K562 (cell line): ENCODE data around the gene PES1. TPM values are rescaled to one million over a fixed set of nuclear protein-coding genes. Genes with fewer than 3 reads are reported as not detected.
A peak's percentile ranks its signal among the peaks of the same experiment; 100 is the strongest.

ENCODE experiments used
- ATAC-seq: fragments of 200-7000 bp; cut with Tn5 transposase; 3 replicates; pipeline ENCODE4 v1.9.1; 2020; ENCODE audit warnings: moderate library complexity
- BruUV-seq: library from RNA; stranded (reverse); fragments of 400-500 nt; replicated peaks from 2 replicates; lab custom pipeline; 2021; lab: Mats Ljungman, UMichigan
- CTCF ChIA-PET: fragments of 300-600 bp; formaldehyde crosslinking; extraction: SDS; loops from one replicate; lab custom pipeline; 2021; ENCODE audit warnings: low intra/inter-chr PET ratio; lab: Yijun Ruan, JAX
- POLR2A ChIA-PET: fragments of 300-600, 350-650 bp; sonication (Branson Sonifier 250); formaldehyde crosslinking; extraction: SDS; loops from one replicate; lab custom pipeline; 2021; ENCODE audit warnings: antibody characterized with exemption, inconsistent platforms; lab: Yijun Ruan, JAX
- DNase-seq, 4 experiments: peaks; one replicate each; pipeline versions ENCODE4 v3.0.0 to v3.0.0-alpha.2; 2011 to 2018; ENCODE audit warnings: low spot score in 3 of 4, mixed read lengths in 3 of 4; ENCODE audit errors: extremely low read depth in 1 of 4
- FAIRE-seq: peaks from 2 replicates; lab custom pipeline; 2011; peaks lifted over from hg19 to GRCh38; lab: Jason Lieb, UNC
- H2AFZ ChIP-seq: 2 replicates; pipeline ENCODE4 v1.6.0; 2011; ENCODE audit warnings: low read depth, low read length, control low read depth, inconsistent platforms
- H3K27ac ChIP-seq: fragments of 200-600 bp; 3 replicates; pipeline ENCODE4 v1.8.0; 2011; ENCODE audit warnings: low read depth, mild to moderate bottlenecking, control low read depth, inconsistent platforms, low read length, moderate library complexity, mixed read lengths; ENCODE audit errors: extremely low read depth
- H3K27me3 ChIP-seq, 2 experiments: fragments of 300-600 bp in 1 of 2; 2 replicates in 1 of 2; 3 replicates in 1 of 2; pipeline versions ENCODE4 v1.6.0 to v1.8.0; 2011; ENCODE audit warnings: inconsistent platforms in 2 of 2, low read length in 2 of 2, mild to moderate bottlenecking in 1 of 2, mixed read lengths in 1 of 2, moderate library complexity in 1 of 2; ENCODE audit not compliant: control insufficient read depth in 2 of 2, insufficient read depth in 2 of 2
- H3K36me3 ChIP-seq: fragments of 300-600 bp; 3 replicates; pipeline ENCODE4 v1.8.0; 2011; ENCODE audit warnings: mild to moderate bottlenecking, low read length, inconsistent platforms; ENCODE audit not compliant: control insufficient read depth, insufficient read depth
- H3K4me1 ChIP-seq, 2 experiments: fragments of 200-600 bp in 1 of 2; replicated peaks in 1 of 2; 2 replicates in 1 of 2; 3 replicates in 1 of 2; pipeline versions ENCODE4 v1.5.1 to v1.8.0; 2011; ENCODE audit warnings: inconsistent platforms in 2 of 2, low read length in 2 of 2, mild to moderate bottlenecking in 1 of 2, mixed read lengths in 1 of 2, moderate library complexity in 1 of 2; ENCODE audit not compliant: control insufficient read depth in 2 of 2, insufficient read depth in 2 of 2
- H3K4me2 ChIP-seq: 2 replicates; pipeline ENCODE4 v1.6.1; 2011; ENCODE audit warnings: low read length, control low read depth, inconsistent platforms, mixed read lengths; ENCODE audit not compliant: insufficient read depth
- H3K4me3 ChIP-seq: fragments of 200-600 bp; sonication (generic), shearing (Covaris generic); 2 replicates; pipeline ENCODE4 v1.5.1; 2016; ENCODE audit warnings: control low read depth, inconsistent platforms
- H3K79me2 ChIP-seq: fragments of 200-600 bp; 3 replicates; pipeline ENCODE4 v1.8.0; 2011; ENCODE audit warnings: low read length, inconsistent platforms; ENCODE audit not compliant: control insufficient read depth, insufficient read depth
- H3K9ac ChIP-seq, 2 experiments: 2 replicates each; pipeline versions ENCODE4 v1.6.0 to v1.6.1; 2011; ENCODE audit warnings: low read depth in 2 of 2, low read length in 2 of 2, control low read depth in 1 of 2, inconsistent platforms in 1 of 2, mild to moderate bottlenecking in 1 of 2, mixed read lengths in 1 of 2; ENCODE audit not compliant: insufficient read depth in 1 of 2
- H3K9me1 ChIP-seq: one replicate; pipeline ENCODE4 v1.6.0; 2011; ENCODE audit warnings: inconsistent platforms, mild to moderate bottlenecking, low read length, moderate library complexity; ENCODE audit not compliant: control insufficient read depth, insufficient read depth
- H3K9me3 ChIP-seq: replicated peaks from 2 replicates; pipeline ENCODE4 v1.5.1; 2011; ENCODE audit warnings: low read depth, low read length, inconsistent platforms; ENCODE audit not compliant: control insufficient read depth, insufficient read depth
- H4K20me1 ChIP-seq: replicated peaks from 2 replicates; pipeline ENCODE4 v1.6.1; 2011; ENCODE audit warnings: low read length, inconsistent platforms, mixed read lengths; ENCODE audit not compliant: control insufficient read depth, insufficient read depth
- ELF2 ChIP-seq: fragments of 250-450 bp; sonication (Bioruptor Pico); IDR thresholded peaks from 2 replicates; pipeline ENCODE4 v1.5.0; 2021; ENCODE audit warnings: mild to moderate bottlenecking
- NFIC ChIP-seq: fragments of 450-650 bp; IDR thresholded peaks from 2 replicates; pipeline ENCODE4 v1.6.1; 2017; ENCODE audit warnings: mild to moderate bottlenecking, inconsistent platforms
- NR2C2 ChIP-seq, 2 experiments: fragments of 200-800 bp in 1 of 2; sonication (Bioruptor generic) in 1 of 2; sonication (generic) in 1 of 2; formaldehyde crosslinking in 1 of 2; IDR thresholded peaks; 2 replicates each; pipeline versions ENCODE4 v1.6.1 to v1.8.0; 2016 to 2022; ENCODE audit warnings: mild to moderate bottlenecking in 1 of 2, missing compliant biosample characterization in 1 of 2, missing genetic modification characterization in 1 of 2, missing genetic modification reagents in 1 of 2
- RBM22 ChIP-seq: fragments of 200-400 bp; formaldehyde crosslinking; IDR thresholded peaks from 2 replicates; pipeline ENCODE4 v1.6.1; 2018; ENCODE audit warnings: low read length, low read depth; ENCODE audit not compliant: poor library complexity, severe bottlenecking
- SPI1 ChIP-seq: IDR thresholded peaks from 2 replicates; pipeline ENCODE4 v1.6.1; 2011; ENCODE audit warnings: low read depth, low read length, control low read depth, borderline replicate concordance
- TCF7L2 ChIP-seq: fragments of 150-350 bp; IDR thresholded peaks from 2 replicates; pipeline ENCODE4 v1.6.1; 2016; ENCODE audit warnings: low read depth, mild to moderate bottlenecking, low read length, moderate library complexity
- WGBS: fragments of 100-300 bp; shearing (Covaris generic); methylation state at CpG from one replicate; pipeline ENCODE4 v1.1.6; 2016; ENCODE audit warnings: low coverage, mixed read lengths; ENCODE audit not compliant: insufficient coverage; ENCODE audit errors: missing lambda C conversion rate; 5-methylcytosine and 5-hydroxymethylcytosine counted together
- in situ Hi-C: fragments of 300-500 bp; cut with MboI; formaldehyde crosslinking; loops from 4 replicates; pipeline ENCODE4 v1.15.0; 2018; ENCODE audit warnings: inconsistent platforms, mixed read lengths
- intact Hi-C: fragments of 100-400 bp; cut with micrococcal nuclease; formaldehyde crosslinking; loops from 2 replicates; pipeline ENCODE4 v1.14.2; 2022
- polyA plus RNA-seq, 8 experiments: library from polyadenylated mRNA; depleted of rRNA in 4 of 8; stranded (reverse) in 5 of 8; unstranded in 3 of 8; fragments of >200 nt; fragmentation: Nextera tagmentation in 2 of 8; fragmentation: Illumina TruSeq in 1 of 8; extraction: Ambion mirVana in 2 of 8; extraction: Trizol in 1 of 8; gene quantifications; 2 replicates each; pipeline versions ENCODE4 v1.2.1 to v1.2.3, GENCODE V29; 2011 to 2014; ENCODE audit warnings: inconsistent platforms in 1 of 8, missing spikeins in 1 of 8
- total RNA-seq, 7 experiments: library from RNA; depleted of rRNA in 6 of 7; stranded (reverse); fragments of >200 nt in 6 of 7; fragmentation: Illumina TruSeq in 2 of 7; extraction: Trizol in 2 of 7; gene quantifications; 2 replicates each; pipeline versions ENCODE4 v1.2.1 to v1.2.3, GENCODE V29; 2011 to 2021; ENCODE audit warnings: low replicate concordance in 1 of 7
- TF ChIP-seq, protein P1 (sequence below): IDR thresholded peaks from 2 replicates; pipeline ENCODE4 v1.6.1; 2011; ENCODE audit not compliant: insufficient read length; ENCODE audit errors: extremely low read depth

Gene PES1
- total and polyA plus RNA-seq, 9 of the 15 experiments (the other 6 are each of a cell fraction or from before 2014, with no cell fraction given): 6.5 to 158 (median 94.3) TPM

- BruUV-seq: no TSS peak
- no peak overlapping the region for H2AFZ ChIP-seq
- no peaks in the 10 kb centered on the region for H4K20me1 ChIP-seq
- ATAC-seq (no peak), DNase-seq (no peak)
- H3K79me2 ChIP-seq: no peaks in the 10 kb centered on the region
- 54% methylated on average over 3 of the region's 6 CpGs for WGBS
- in situ Hi-C loops: no loop called here
- TF ChIP-seq, protein P1, sequence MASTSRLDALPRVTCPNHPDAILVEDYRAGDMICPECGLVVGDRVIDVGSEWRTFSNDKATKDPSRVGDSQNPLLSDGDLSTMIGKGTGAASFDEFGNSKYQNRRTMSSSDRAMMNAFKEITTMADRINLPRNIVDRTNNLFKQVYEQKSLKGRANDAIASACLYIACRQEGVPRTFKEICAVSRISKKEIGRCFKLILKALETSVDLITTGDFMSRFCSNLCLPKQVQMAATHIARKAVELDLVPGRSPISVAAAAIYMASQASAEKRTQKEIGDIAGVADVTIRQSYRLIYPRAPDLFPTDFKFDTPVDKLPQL: no peak
- no peak for TF ChIP-seq RBM22
- TF ChIP-seq SPI1: peak; percentile 63; the same call in 1 of the 2 replicates
- no peak for TF ChIP-seq NR2C2 (CRISPR knock-in tag; IDR thresholded peaks at IDR 0.05)
- no peak for TF ChIP-seq NR2C2 (tag; IDR thresholded peaks at IDR 0.05)
- TF ChIP-seq NFIC: peak; percentile 58
- TF ChIP-seq ELF2 (CRISPR knock-in tag): no peak
- no peak for TF ChIP-seq TCF7L2
- TF ChIP-seq, all 486 proteins: peak for 2
- Histone ChIP-seq H3K9me3 (no peaks in the 10 kb centered on the region), H3K36me3 (no peaks in the 10 kb centered on the region), H3K4me2 (no peak overlapping the region), H3K27me3 (no peaks in the 10 kb centered on the region), H3K4me3 (no peak overlapping the region), H3K4me1 (peaks cover 6 to 19% of the 10 kb centered on the region in 2 experiments; a peak in 4 of 5 replicates), H3K9me1 (no peaks in the 10 kb centered on the region), H3K27ac (no peak overlapping the region), H3K9ac (no peak overlapping the region)
- ChIA-PET CTCF (no interaction called here), POLR2A (no interaction called here)
- intact Hi-C loops: no loop called here
- FAIRE-seq: no peak
Observed at GRCh38 chr22:30538280-30538679, 53.4 kb downstream of the PES1 start.
